NT2/D1 (cell line): ENCODE data around the gene SLC39A2.
"Not testable (repeated sequence)": the region's sequence is repeated elsewhere in the genome, so short reads cannot be mapped to it uniquely, and the experiment has no call there.

Experiments
- DNase-seq: peaks from one replicate; pipeline ENCODE4 v3.0.0-alpha.2; 2011; ENCODE audit warnings: low read depth, low spot score
- H3K27me3 ChIP-seq: 2 replicates; pipeline ENCODE4 v1.6.0; 2011; ENCODE audit warnings: mild to moderate bottlenecking; ENCODE audit not compliant: insufficient read length, insufficient read depth
- H3K36me3 ChIP-seq: 2 replicates; pipeline ENCODE4 v1.6.1; 2011; ENCODE audit warnings: mild to moderate bottlenecking, low read length, mixed read lengths; ENCODE audit not compliant: insufficient read depth, insufficient read length
- H3K4me1 ChIP-seq: 2 replicates; pipeline ENCODE4 v1.5.1; 2011; ENCODE audit not compliant: insufficient read depth, insufficient read length
- H3K4me3 ChIP-seq: 2 replicates; pipeline ENCODE4 v1.5.1; 2011; ENCODE audit warnings: low read depth; ENCODE audit not compliant: insufficient read length
- H3K9ac ChIP-seq: 2 replicates; pipeline ENCODE4 v1.6.0; 2011; ENCODE audit warnings: low read depth; ENCODE audit not compliant: insufficient read length
- H3K9me3 ChIP-seq: 2 replicates; pipeline ENCODE4 v1.5.1; 2011; ENCODE audit warnings: mild to moderate bottlenecking, low read length; ENCODE audit not compliant: insufficient read depth
- SUZ12 ChIP-seq: IDR thresholded peaks from 2 replicates; pipeline ENCODE4 v1.6.1; 2011; ENCODE audit not compliant: insufficient read length, insufficient read depth; ENCODE audit errors: extremely low read depth
- YY1 ChIP-seq: IDR thresholded peaks from 2 replicates; pipeline ENCODE4 v1.6.1; 2011; ENCODE audit not compliant: insufficient read length, insufficient read depth
- ZNF274 ChIP-seq: IDR thresholded peaks from 2 replicates; pipeline ENCODE4 v1.6.1; 2011; ENCODE audit warnings: mild to moderate bottlenecking, low read depth, low read length

SLC39A2 gene

GRCh38 chr14:20998674-20999366 is at the start of gene SLC39A2:
TSS of gene SLC39A2 (plus strand) at chr14:20999293. CDS start at chr14:20999447, 154 bp downstream.
- no peak within 1 kb of the TSS for H3K4me3 ChIP-seq
- H3K27me3 ChIP-seq = no peaks in the 10 kb centered on the region
- no peaks in the 10 kb centered on the region for H3K9me3 ChIP-seq
- peaks cover 32% of the 10 kb centered on the region for H3K36me3 ChIP-seq
- peaks cover 6% of the 10 kb centered on the region for H3K4me1 ChIP-seq
- no peak within 1 kb of the TSS for H3K9ac ChIP-seq
- TF ChIP-seq YY1 (no peak), SUZ12 (no peak), ZNF274 (no peak)
- DNase-seq = peak; percentile 8

DNA sequence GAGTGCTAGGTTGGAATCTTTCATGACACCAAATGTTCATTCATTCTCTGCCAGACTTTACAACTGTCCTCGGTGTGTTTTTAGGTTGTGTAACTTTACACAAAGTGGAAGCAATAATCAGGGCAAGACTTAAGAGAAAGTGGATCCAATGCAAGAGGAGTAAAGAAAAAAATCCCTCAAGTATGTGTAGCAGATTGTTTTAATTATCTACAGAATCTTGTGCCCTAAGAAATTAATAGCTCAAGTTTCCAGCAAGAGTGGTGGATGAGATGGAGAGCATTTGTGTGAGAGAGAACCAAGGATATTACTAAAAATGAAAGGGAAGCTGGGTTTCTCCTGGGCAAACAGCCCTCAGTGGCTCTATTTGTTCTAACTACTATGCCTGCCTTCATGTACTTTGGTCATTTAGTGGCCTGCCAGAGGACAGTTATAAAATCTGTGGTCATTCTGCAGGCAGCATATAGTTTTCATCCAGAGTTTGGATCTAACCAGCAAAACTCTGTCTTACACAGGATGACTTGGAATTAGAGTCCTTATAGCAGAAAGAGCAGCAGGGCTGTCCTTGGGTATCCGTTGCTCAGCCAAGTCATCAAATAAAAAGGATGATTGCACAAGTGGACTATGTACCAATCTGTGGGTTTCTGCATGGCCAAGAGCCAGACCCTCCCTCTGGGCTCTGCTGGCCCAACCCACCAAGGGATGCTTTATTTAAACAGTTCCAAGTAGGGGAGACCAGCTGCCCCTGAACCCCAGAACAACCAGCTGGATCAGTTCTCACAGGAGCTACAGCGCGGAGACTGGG is 44.2 kb upstream of the SLC39A2 start, which contains the start of gene RNASE2:
Gene RNASE2, plus strand, starts transcription at position 752 of the 802 bp plus-strand sequence. CDS start 285 bp downstream, outside the sequence.
- not testable (repeated sequence) for H3K27me3 ChIP-seq, H3K9me3 ChIP-seq, H3K36me3 ChIP-seq, H3K9ac ChIP-seq, H3K4me1 ChIP-seq, DNase-seq, H3K4me3 ChIP-seq

- not testable (repeated sequence) for DNase-seq, H3K9ac ChIP-seq, H3K27me3 ChIP-seq, H3K9me3 ChIP-seq, H3K36me3 ChIP-seq, H3K4me1 ChIP-seq, H3K4me3 ChIP-seq
Observed at GRCh38 chr14:20955538-20955873, 43.6 kb upstream of the SLC39A2 start.

DNA sequence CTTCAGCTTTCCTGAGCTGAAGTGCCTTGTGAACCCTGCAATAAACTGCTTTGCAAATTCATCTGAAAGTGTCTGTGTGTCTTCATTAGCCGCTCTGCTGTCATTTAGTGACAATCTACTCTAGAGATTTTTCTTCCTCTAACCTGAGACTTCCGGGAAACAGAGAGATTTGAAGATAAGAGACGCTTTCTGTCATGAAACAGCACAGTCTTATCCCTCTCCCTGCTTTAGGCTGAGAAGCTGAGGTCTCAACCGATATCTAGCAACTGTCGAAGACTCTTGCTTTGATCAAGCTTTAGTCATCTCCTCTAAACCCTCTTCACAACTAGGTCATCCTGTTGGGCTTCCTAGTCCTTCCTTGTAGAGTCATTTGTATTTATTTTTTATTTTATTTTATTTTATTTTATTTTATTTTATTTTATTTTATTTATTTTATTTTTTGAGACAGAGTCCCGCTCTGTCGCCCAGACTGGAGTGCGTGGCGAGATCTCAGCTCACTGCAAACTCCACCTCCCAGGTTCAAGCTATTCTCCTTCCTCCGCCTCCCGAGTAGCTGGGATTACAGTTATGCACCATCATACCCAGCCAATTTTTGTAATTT is 42.6 kb upstream of the SLC39A2 start:
- H3K9me3 ChIP-seq = no peaks in the 10 kb centered on the region
- TF ChIP-seq ZNF274 (no peak), SUZ12 (no peak), YY1 (no peak)
- H3K4me3 ChIP-seq = no peak overlapping the region
- H3K36me3 ChIP-seq = no peaks in the 10 kb centered on the region
- no peak for DNase-seq
- no peaks in the 10 kb centered on the region for H3K4me1 ChIP-seq
- H3K9ac ChIP-seq = no peak overlapping the region
- H3K27me3 ChIP-seq = no peaks in the 10 kb centered on the region

- not testable (repeated sequence) for H3K9me3 ChIP-seq, H3K9ac ChIP-seq, DNase-seq, H3K27me3 ChIP-seq, H3K36me3 ChIP-seq, H3K4me3 ChIP-seq, H3K4me1 ChIP-seq
Observed at GRCh38 chr14:20958946-20959345, 40.1 kb upstream of the SLC39A2 start.

GRCh38 chr14:20969336-20969735 is 29.8 kb upstream of the SLC39A2 start:
- DNase-seq = no peak
- no peaks in the 10 kb centered on the region for H3K36me3 ChIP-seq
- no peaks in the 10 kb centered on the region for H3K9me3 ChIP-seq
- no peak for TF ChIP-seq SUZ12
- H3K4me3 ChIP-seq = no peak overlapping the region
- no peaks in the 10 kb centered on the region for H3K27me3 ChIP-seq
- H3K9ac ChIP-seq = no peak overlapping the region
- H3K4me1 ChIP-seq = no peaks in the 10 kb centered on the region

DNA sequence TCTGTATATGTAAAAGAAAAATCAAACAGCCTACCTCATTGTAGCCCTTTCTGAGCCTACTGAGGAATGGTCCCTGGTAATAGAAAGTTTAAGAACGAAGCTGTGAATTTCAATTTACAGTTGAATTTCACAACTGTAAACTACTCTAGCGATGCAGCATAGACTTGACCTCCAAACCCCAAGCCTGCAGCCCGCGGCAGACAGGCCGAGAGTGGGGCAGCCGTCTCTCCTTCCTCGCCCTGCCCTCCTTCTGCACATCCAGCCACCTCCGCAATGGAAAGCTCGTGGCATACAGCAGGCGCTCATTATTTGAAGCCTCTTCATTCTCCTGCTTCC is 28.5 kb upstream of the SLC39A2 start:
- peak overlapping the region; percentile 32 for H3K9ac ChIP-seq
- H3K4me1 ChIP-seq = no peaks in the 10 kb centered on the region
- H3K4me3 ChIP-seq = peak overlapping the region; percentile 67
- no peak for TF ChIP-seq SUZ12
- TF ChIP-seq ZNF274 = no peak
- no peak for TF ChIP-seq YY1
- H3K9me3 ChIP-seq = no peaks in the 10 kb centered on the region
- no peaks in the 10 kb centered on the region for H3K27me3 ChIP-seq
- no peak for DNase-seq
- H3K36me3 ChIP-seq = no peaks in the 10 kb centered on the region
